Activated CD8-positive, alpha-beta memory T cell treated with anti-CD3 and anti-CD28 coated beads, Interleukin-2, amount 50 U/mL, for 1 hour (primary cell): ENCODE measurements around the gene MYO5B.
A peak's percentile ranks its signal among the peaks of the same experiment; 100 is the strongest.
"Not testable (repeated sequence)": the region's sequence is repeated elsewhere in the genome, so short reads cannot be mapped to it uniquely, and the experiment has no call there.

Experiments used
- DNase-seq: peaks from one replicate; pipeline ENCODE4 v3.0.0-alpha.2; 2020; ENCODE audit errors: extremely low read depth

MYO5B gene

DNA sequence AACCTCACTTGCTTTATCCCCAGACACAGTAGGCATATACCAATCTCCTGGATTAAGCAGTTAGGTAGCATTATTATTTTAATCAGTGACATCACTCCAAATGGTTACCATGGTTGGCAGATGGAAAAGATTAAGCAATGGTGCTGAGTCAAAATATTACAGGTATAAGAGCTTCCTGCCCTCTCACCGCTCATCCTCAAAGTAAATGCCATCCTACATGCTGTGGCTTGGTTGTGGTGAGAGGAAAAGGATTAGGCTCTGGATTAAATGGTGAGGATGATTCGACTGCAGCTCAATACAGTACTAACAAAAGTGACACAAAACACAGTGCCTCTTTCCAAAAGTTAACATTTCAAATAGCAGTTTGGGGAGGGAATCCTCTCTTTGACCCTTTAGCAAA, 272.7 kb downstream of the MYO5B start:
- DNase-seq = no peak

DNA sequence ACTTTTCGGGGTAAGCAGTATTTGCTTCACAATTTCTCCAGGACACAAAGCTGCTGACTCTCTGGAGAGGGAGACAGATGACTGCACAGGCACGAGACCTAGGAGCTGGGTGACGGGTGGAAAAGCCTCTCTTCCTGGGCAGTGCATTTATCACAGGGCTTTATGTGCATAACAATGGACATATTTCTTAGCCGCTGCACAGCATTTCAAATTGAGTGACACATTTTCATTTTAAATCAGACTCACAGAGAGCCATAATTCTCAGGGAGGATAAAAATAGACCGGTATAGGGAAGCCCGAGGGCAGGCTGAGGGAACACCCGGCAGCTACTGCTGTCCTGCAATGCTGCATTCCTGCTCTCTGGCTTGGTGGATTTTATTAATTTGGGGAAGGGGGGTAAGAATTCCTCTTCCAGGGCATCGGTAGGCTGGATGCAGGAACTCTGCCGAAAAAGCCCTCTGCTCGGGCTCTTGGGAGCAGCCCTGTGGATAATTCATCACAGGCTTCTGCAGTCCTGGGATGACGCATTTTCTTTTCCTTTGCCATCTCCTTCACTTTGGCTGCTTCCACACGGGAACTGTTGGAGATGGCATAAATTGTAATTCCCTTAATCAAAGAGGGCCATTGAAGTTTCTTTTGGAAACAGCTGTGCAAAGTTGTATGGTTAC, 273.5 kb downstream of the MYO5B start:
- DNase-seq = no peak

DNA sequence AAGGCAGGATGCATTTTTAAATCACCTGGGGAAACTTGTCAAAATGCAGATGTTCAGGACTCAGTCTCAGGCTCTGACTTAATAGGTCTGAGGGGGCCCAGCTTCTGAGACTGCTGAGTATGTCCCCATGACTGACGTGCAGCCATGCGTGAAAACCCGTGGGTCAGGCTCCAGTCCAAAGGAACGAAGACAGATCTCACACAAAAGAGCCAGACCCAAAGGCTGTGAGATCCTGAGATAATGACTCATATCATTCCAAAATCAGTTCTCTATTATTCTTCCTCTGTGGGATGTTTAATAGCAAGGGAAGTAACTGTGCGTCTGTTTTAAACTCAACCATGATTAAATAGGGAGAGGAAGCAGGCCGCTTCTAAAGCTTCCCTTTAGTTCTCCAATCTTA, 274.2 kb downstream of the MYO5B start:
- DNase-seq = no peak

DNA sequence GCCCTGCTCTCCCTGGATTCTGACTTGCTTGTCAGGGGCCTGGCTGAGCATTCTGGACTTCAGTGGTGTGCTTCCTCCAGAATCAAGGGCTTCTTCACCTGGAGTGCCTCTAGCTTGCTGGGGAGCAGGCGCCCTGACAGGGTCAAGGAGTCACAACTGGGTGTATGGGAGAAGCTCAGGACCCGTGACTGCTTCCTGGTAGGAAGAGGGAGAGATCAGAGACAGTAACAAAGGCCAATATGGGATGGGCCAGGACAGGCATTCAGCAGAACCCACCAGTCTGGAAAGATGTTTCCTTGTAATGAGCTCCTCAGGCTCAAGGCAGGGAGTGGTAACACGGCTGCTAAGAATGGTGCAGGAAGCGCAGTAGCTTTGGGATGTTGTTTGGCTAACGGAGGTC, 277.2 kb downstream of the MYO5B start:
- DNase-seq = no peak

DNA sequence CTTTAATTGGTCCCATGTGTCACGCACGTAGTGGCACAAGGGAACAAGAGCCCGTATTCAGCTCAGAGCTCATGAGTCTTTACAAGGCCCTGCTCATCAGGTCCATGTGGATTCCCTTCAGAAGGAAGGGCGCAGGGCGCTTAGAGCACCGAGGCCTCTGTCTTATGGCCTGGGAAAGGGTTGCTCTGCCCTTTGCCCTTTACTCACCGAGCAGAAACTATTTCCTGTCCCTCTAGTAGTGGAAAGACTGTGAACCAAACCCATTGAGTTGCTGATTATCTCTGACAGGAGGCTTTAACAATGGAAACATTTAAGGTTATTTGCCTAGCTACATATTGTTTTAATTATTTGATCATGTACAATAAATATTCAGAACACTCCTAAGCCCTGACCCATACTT, 279.6 kb downstream of the MYO5B start:
- no peak for DNase-seq

DNA sequence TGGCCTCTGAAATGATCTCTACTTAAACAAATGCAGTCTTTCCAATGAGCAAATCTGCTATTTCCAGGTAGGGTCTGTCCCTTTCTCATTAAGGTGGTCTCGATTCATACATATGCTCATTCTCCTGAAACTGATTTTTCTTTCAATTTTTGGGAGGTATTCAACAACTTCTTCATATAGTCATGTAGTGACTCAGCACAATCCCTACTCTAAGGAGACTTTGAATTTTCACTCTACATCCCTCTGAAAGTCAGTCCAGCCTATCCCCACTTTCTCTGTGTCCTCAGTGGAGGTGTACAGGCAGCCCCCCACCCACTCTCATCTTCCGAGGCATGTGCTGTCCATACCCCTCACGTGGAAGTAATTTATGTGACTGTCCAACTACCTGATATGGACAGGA, 281.7 kb downstream of the MYO5B start:
- DNase-seq = no peak

DNA sequence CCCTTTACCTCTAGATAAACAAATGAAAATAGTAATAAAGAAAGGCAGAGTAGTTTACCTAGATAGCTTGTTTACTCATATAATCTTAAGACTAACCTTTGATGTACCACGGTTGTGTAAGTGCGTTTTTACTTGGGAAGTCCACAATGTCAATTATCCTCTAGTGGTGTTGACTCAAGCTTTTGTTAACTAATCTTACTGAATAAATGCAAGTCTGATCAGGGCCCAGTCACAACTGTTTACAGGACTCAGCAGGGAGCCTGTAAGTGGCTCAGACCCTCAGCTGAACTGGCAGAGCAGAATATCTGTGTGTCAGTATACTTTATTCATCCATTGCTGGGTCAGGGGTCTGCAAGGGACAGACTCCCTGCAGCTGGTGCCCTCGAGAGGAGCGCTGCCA, 283.5 kb downstream of the MYO5B start:
- no peak for DNase-seq

DNA sequence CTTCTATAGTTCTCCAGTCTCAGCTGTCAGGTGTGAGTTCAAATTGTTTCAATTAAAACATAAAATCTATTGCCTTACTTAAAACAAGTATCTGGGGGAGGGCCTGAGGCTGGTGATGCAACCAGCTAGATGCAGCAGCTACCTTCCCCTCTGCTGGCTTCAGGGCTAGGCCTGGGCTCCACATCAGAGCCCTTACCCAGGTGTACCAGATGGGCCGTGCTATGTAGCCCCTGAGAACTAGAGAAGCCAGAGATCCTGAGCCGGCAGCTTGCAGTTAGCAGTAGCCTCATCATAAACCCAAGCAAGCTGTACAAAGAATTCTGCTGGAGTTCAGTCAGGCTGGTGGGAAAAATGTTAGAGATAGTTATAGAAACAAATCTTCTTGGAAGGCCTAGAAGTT, 284.0 kb downstream of the MYO5B start:
- no peak for DNase-seq

DNA sequence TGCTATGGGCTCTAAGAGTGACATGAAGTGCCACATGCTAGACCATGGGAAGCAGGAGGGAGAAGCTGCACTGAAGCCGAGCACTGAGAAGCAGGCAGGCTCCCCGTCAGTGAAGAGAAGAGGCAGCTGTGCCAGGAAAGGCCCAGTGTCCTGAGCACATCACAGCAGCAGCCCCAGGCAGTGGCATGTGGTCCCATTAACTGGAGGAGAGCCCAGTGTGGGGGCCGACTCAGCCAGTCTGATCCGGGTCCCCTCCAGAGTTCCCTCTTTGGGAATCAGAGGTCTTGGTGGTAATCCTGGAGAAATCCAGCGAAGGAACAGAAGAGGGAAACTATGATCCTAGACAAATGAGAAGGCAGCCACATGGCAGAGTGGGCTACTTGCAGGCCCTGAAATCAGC, 284.9 kb downstream of the MYO5B start:
- no peak for DNase-seq

DNA sequence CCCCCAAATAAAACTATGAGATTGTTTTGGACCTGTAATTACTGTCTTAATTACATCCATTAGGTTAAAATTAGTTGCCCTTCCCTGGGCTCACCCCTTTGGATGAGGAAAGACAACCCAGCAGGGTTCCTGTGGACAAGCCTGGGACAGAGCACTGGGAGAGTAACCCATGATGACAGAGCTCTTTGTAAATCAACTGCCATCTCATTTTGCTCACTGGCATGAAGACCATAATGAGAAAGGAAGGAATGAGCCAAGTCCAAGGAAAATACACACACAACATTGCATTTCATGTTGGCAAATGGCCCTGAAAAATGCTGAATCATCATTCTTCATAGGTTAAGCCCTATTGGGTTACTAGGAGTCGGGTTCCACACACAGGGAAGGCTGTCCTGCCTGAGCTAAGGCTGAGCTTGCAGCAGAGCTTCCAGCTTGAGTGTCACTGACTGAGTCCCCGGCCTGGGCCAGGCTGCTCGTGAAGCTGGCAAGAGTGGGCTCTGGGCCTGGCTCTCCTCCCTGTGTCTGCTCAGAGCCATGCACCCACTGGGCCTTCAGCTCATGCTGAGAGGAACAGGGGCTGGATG, 287.5 kb downstream of the MYO5B start:
- no peak for DNase-seq

DNA sequence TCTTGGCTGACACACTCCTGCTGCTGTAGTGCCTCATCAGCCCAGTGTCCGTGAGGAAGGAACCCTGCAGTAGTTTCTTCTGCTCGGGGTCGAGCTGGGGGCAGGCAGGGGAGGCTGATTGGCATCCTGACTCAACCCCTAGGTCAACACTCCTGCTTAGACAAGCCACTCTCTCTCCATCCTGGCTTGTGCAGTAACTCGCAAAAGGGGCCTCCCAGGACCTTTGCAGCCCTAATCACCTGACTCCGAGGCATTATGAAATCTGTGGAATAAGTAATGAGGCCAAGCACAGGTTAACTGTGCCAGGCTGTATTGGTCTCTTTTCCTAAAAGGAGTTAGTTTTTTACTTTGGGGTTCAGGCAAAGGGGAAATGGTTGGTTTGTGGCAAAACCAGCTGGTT, 289.2 kb downstream of the MYO5B start:
- no peak for DNase-seq

DNA sequence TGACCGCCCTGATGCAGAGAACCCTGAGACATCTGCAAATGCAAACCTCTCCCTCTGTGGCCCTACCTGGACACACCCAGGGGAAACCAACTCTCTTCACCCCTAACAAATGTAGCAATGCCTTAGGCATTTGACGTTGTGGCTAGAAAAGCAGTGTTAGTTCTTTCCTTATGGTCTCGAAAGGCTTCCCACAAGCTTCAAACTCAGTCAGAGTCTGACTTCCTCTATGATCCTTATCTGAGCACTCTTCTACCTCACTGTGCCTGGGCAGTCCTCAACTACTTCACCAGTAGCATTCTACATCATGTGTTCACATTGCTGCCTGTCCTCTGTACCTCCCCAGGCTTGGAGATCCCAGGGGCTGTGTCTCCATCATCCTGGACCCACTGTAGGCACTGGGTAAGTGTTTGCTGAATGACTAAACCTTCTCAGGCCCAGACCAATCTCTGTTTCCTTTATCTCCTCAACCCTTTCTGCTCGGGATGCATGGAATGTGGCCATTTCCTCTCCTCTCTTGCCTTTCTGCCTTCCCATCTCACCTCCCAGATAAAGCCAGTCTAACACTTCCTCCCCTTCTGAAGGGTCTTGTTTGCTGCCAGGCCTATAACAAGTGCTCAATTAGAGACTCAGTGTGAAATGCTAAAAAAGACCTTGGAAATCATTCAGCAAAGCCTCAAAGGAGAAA, 289.9 kb downstream of the MYO5B start:
- no peak for DNase-seq

DNA sequence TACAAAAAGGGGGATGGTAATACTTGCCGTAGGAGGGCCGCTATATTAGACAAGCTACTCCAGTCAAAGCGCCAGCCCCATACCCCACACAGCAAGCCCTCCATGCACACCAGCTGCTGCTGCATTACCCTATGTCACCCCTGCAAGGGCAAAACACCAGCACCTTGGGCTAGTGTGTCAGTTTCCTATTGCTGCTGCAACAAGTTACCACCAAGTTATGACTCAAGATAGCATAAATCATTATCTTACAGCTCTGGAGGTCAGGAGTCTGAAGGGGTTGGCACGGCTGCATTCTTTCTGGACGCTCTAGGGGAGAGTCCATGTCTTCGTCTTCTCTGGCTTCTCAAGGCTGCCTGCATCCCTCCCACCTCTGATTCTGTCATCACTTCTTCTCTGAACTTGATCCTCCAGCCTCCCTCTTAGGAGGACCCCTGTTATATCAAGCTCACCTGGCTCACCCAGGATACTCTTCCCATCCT, 293.0 kb downstream of the MYO5B start:
- no peak for DNase-seq

DNA sequence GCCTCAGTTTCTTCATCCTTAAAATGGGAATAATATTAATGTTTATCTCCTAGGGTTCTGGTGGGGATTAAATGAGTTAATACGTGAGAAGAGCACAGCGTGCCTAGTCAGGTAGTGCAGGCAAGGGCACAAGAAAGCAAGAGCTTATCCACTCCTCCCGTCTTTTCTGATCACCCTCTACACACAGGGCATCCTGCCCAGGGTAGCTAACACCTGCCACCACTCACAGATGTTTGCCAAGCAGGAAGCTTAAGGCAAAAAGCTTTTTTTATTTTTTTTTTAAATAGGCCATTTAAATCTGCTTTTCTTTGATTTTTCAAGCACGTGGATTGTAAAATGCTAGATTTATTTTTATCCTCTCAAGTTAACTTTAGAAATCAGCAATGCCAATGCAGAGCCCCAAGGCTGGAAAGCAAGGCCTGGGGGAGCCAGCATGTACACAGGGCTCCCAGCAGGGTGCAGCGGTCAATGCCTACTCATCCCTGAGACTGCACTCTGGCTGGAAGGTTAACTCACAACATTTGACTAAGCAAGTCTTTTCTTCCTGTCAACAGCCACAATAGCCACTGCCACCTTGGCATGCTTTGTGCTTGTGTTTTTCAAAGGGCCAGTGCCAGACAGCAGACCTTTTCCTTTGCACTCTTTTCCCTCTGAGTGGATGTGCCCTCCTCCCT, 295.2 kb downstream of the MYO5B start:
- DNase-seq = no peak

DNA sequence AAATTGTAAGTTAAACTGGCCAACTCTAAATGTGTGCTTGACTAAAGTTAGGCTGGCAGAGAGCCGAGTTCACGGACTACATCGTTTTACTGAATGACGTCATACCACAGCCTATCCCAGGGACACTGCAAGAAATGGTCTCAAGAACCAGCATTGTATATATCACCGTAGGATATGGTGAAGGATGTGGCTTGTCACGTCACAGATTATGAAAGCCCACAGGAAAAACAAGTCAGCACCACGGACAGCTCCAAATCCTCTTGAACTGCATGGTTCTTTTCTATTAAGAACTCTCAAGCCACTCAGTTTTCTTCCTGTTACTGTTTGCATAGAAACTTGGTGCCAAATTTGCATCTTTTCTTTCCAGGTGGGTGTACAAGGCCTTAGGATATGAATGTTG, 296.5 kb downstream of the MYO5B start:
- peak; percentile 5 for DNase-seq

DNA sequence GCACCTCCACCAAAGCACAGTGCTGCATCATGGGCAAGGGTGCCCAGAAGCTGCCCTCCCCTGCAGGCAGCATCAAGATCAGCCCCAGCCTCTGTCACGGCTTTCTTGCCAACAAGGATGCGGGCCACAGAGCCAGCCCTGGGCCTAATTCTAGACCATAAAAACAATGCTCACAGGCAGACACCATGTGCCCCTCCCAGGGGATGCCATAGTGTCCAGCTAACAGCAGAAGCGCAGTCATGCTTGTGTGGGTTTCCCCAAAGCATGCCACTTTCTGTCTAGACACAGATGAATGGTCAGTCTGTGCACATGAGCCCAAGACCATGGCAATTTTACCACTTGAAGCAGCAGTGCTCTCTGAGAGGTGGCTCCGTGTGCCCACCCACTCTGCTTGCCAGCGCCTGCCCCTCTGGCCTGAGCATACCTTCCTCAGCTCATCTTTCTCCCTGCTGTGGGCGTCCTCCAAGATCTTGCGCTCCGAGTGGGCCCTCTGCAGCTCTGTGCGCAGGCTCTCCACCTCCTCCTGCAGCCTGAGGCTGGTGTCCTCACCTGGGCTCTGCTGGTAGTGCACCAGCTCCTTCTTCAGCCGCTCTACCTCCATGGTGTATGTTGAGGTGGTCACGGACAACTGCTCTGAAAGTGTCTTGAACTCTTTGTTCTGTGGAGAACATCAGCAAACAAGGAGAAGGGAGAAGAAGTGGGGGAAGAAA, 300.3 kb downstream of the MYO5B start:
- no peak for DNase-seq

DNA sequence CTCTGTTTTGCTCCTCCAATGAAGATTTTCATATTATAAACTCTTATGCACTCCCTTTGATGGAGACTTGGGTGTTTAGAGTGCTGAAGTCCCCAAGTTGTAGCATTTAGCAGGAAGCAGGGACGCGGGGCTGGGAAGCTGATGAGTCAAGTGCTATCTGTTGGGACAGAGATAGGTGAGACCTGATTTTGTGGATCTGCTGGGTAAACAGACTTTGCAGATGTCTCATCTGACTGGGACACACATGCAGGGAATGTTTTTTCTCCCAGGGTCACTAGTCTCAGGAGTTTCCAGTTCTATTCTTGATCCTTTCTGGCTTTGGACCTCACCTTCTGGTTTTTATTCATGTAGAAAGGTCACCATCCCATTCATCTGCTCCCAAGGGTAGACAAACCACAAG, 301.9 kb downstream of the MYO5B start:
- no peak for DNase-seq

DNA sequence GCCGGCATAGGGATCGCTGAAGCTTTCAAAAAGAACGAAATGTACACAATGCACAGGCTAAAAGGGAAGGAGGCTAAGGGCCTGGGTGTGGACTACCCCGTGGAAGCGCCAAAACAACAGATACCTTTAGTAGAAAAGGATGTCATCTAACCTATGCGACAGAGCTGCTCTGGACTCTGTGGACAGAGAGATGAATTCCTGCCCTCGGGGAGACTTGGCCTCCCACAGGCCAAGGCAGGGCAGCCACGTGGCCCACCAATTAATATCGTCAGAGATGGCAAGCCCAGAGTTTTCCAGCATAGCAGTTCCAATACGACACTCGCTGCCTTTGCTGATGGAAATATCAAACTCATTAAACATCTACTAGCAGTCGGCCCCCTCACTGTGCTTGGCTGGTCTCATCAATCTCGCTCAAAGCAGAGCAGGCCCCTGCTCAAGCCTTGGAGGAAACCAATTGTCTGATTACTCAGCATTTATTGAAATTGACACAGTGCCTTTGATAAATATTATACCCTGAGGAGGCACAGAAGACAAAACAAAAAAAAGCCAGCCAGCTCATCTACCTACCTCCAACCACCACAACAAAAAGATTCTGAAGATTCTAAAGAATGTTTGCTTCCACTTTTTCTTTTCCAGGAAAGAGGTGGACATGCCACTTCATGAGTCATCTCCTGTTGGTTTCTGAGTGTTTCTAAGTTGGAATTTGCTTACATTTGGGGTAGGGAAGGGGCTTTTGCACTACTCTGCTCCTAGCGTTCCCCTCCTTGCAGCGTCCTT, 302.6 kb downstream of the MYO5B start:
- DNase-seq = no peak

DNA sequence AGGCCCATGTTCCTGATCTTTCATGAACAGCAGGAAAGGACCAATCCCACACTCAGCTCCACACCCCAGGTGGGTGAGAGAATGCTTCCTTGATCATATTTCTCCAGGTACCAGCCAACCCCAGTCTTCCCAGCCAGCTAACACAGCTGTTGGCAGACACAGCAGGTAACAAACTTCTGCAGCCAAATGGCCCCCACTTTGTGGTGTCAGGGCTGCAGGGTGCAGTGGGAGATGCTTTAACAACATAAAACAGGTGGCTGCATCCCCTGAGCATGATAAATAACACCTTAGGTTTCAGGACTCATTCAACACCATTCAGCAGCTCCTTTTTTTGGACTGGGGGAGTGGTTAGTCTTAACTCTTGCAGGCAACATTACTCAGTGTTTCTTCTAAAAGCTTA, 304.9 kb downstream of the MYO5B start:
- DNase-seq = no peak

DNA sequence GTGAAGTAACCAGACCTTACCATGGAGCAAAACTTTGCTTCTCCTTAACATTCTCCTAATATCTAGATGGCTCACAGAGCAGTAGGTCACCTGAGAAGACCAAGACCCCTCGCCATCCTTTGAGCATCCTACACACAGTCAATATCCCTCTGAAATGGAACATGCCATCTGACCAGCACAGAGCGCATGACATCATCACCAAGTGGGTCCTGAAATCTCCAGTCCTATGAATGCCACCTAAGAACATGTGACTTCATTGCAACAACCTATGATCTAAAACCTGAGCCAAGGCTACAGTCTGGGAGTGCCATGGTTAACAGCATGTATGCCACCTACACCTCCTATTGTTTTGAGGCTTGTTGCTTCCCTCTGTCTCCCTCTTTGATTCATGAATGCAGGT, 305.4 kb downstream of the MYO5B start:
- DNase-seq = not testable (repeated sequence)
